K562 (cell line): ENCODE results near the gene MDFIC2. TPM values are rescaled to one million over a fixed set of nuclear protein-coding genes. Genes with fewer than 3 reads are reported as not detected.
A peak's percentile ranks its signal among the peaks of the same experiment; 100 is the strongest.

Source experiments
- ATAC-seq: fragments of 200-7000 bp; cut with Tn5 transposase; 3 replicates; pipeline ENCODE4 v1.9.1; 2020; ENCODE audit warnings: moderate library complexity
- BruUV-seq: library from RNA; stranded (reverse); fragments of 400-500 nt; replicated peaks from 2 replicates; lab custom pipeline; 2021; lab: Mats Ljungman, UMichigan
- CTCF ChIA-PET: fragments of 300-600 bp; formaldehyde crosslinking; extraction: SDS; loops from one replicate; lab custom pipeline; 2021; ENCODE audit warnings: low intra/inter-chr PET ratio; lab: Yijun Ruan, JAX
- POLR2A ChIA-PET: fragments of 300-600, 350-650 bp; sonication (Branson Sonifier 250); formaldehyde crosslinking; extraction: SDS; loops from one replicate; lab custom pipeline; 2021; ENCODE audit warnings: antibody characterized with exemption, inconsistent platforms; lab: Yijun Ruan, JAX
- DNase-seq, 4 experiments: peaks; one replicate each; pipeline versions ENCODE4 v3.0.0 to v3.0.0-alpha.2; 2011 to 2018; ENCODE audit warnings: low spot score in 3 of 4, mixed read lengths in 3 of 4; ENCODE audit errors: extremely low read depth in 1 of 4
- FAIRE-seq: peaks from 2 replicates; lab custom pipeline; 2011; peaks lifted over from hg19 to GRCh38; lab: Jason Lieb, UNC
- H2AFZ ChIP-seq: 2 replicates; pipeline ENCODE4 v1.6.0; 2011; ENCODE audit warnings: low read depth, low read length, control low read depth, inconsistent platforms
- H3K27ac ChIP-seq: fragments of 200-600 bp; 3 replicates; pipeline ENCODE4 v1.8.0; 2011; ENCODE audit warnings: low read depth, mild to moderate bottlenecking, control low read depth, inconsistent platforms, low read length, moderate library complexity, mixed read lengths; ENCODE audit errors: extremely low read depth
- H3K27me3 ChIP-seq, 2 experiments: fragments of 300-600 bp in 1 of 2; 2 replicates in 1 of 2; 3 replicates in 1 of 2; pipeline versions ENCODE4 v1.6.0 to v1.8.0; 2011; ENCODE audit warnings: inconsistent platforms in 2 of 2, low read length in 2 of 2, mild to moderate bottlenecking in 1 of 2, mixed read lengths in 1 of 2, moderate library complexity in 1 of 2; ENCODE audit not compliant: control insufficient read depth in 2 of 2, insufficient read depth in 2 of 2
- H3K36me3 ChIP-seq: fragments of 300-600 bp; 3 replicates; pipeline ENCODE4 v1.8.0; 2011; ENCODE audit warnings: mild to moderate bottlenecking, low read length, inconsistent platforms; ENCODE audit not compliant: control insufficient read depth, insufficient read depth
- H3K4me1 ChIP-seq, 2 experiments: fragments of 200-600 bp in 1 of 2; replicated peaks in 1 of 2; 2 replicates in 1 of 2; 3 replicates in 1 of 2; pipeline versions ENCODE4 v1.5.1 to v1.8.0; 2011; ENCODE audit warnings: inconsistent platforms in 2 of 2, low read length in 2 of 2, mild to moderate bottlenecking in 1 of 2, mixed read lengths in 1 of 2, moderate library complexity in 1 of 2; ENCODE audit not compliant: control insufficient read depth in 2 of 2, insufficient read depth in 2 of 2
- H3K4me2 ChIP-seq: 2 replicates; pipeline ENCODE4 v1.6.1; 2011; ENCODE audit warnings: low read length, control low read depth, inconsistent platforms, mixed read lengths; ENCODE audit not compliant: insufficient read depth
- H3K4me3 ChIP-seq: fragments of 200-600 bp; sonication (generic), shearing (Covaris generic); 2 replicates; pipeline ENCODE4 v1.5.1; 2016; ENCODE audit warnings: control low read depth, inconsistent platforms
- H3K79me2 ChIP-seq: fragments of 200-600 bp; 3 replicates; pipeline ENCODE4 v1.8.0; 2011; ENCODE audit warnings: low read length, inconsistent platforms; ENCODE audit not compliant: control insufficient read depth, insufficient read depth
- H3K9ac ChIP-seq, 2 experiments: 2 replicates each; pipeline versions ENCODE4 v1.6.0 to v1.6.1; 2011; ENCODE audit warnings: low read depth in 2 of 2, low read length in 2 of 2, control low read depth in 1 of 2, inconsistent platforms in 1 of 2, mild to moderate bottlenecking in 1 of 2, mixed read lengths in 1 of 2; ENCODE audit not compliant: insufficient read depth in 1 of 2
- H3K9me1 ChIP-seq: one replicate; pipeline ENCODE4 v1.6.0; 2011; ENCODE audit warnings: inconsistent platforms, mild to moderate bottlenecking, low read length, moderate library complexity; ENCODE audit not compliant: control insufficient read depth, insufficient read depth
- H3K9me3 ChIP-seq: replicated peaks from 2 replicates; pipeline ENCODE4 v1.5.1; 2011; ENCODE audit warnings: low read depth, low read length, inconsistent platforms; ENCODE audit not compliant: control insufficient read depth, insufficient read depth
- H4K20me1 ChIP-seq: replicated peaks from 2 replicates; pipeline ENCODE4 v1.6.1; 2011; ENCODE audit warnings: low read length, inconsistent platforms, mixed read lengths; ENCODE audit not compliant: control insufficient read depth, insufficient read depth
- CTCF ChIP-seq, 3 experiments: IDR thresholded peaks in 2 of 3; conservative IDR thresholded peaks in 1 of 3; 2 replicates each; pipeline ENCODE4 v1.5.1; 2011 to 2012; ENCODE audit warnings: low read length in 3 of 3, mild to moderate bottlenecking in 3 of 3, control low read depth in 2 of 3, improper control_type of control experiment in 1 of 3, inconsistent platforms in 1 of 3, low read depth in 1 of 3, mixed read lengths in 1 of 3, moderate library complexity in 1 of 3; ENCODE audit not compliant: insufficient read depth in 2 of 3
- MLX ChIP-seq, 2 experiments: fragments of 450-650 bp in 1 of 2; sonication (generic) in 1 of 2; formaldehyde crosslinking; conservative IDR thresholded peaks; 2 replicates each; pipeline versions ENCODE4 v1.4.0 to v1.8.1; 2020 to 2022; ENCODE audit warnings: mild to moderate bottlenecking in 1 of 2, missing genetic modification reagents in 1 of 2
- RAD21 ChIP-seq, 2 experiments: fragments of 250-450 bp in 1 of 2; fragments of 450-650 bp in 1 of 2; sonication (Bioruptor Pico) in 1 of 2; formaldehyde crosslinking in 1 of 2; IDR thresholded peaks in 1 of 2; conservative IDR thresholded peaks in 1 of 2; 2 replicates each; pipeline versions ENCODE4 v1.4.0 to v1.8.0; 2020 to 2022; ENCODE audit warnings: mild to moderate bottlenecking in 2 of 2, moderate library complexity in 1 of 2
- SMC3 ChIP-seq: conservative IDR thresholded peaks from 2 replicates; pipeline ENCODE4 v1.6.1; 2011; ENCODE audit warnings: low read depth, low read length, improper control_type of control experiment; ENCODE audit not compliant: insufficient read depth
- TCF15 ChIP-seq: fragments of 250-450 bp; sonication (Bioruptor Pico); IDR thresholded peaks from 2 replicates; pipeline ENCODE4 v1.8.0; 2022; ENCODE audit warnings: moderate library complexity, mild to moderate bottlenecking, inconsistent platforms
- ZC3H11A ChIP-seq: IDR thresholded peaks from 2 replicates; pipeline ENCODE4 v1.6.1; 2012; ENCODE audit warnings: low read depth, low read length, improper control_type of control experiment
- ZNF282 ChIP-seq: sonication (generic); formaldehyde crosslinking; IDR thresholded peaks from 2 replicates; pipeline ENCODE4 v1.8.1; 2023; ENCODE audit warnings: missing genetic modification reagents
- WGBS: fragments of 100-300 bp; shearing (Covaris generic); methylation state at CpG from one replicate; pipeline ENCODE4 v1.1.6; 2016; ENCODE audit warnings: low coverage, mixed read lengths; ENCODE audit not compliant: insufficient coverage; ENCODE audit errors: missing lambda C conversion rate; 5-methylcytosine and 5-hydroxymethylcytosine counted together
- in situ Hi-C: fragments of 300-500 bp; cut with MboI; formaldehyde crosslinking; loops from 4 replicates; pipeline ENCODE4 v1.15.0; 2018; ENCODE audit warnings: inconsistent platforms, mixed read lengths
- intact Hi-C: fragments of 100-400 bp; cut with micrococcal nuclease; formaldehyde crosslinking; loops from 2 replicates; pipeline ENCODE4 v1.14.2; 2022
- polyA plus RNA-seq, 8 experiments: library from polyadenylated mRNA; depleted of rRNA in 4 of 8; stranded (reverse) in 5 of 8; unstranded in 3 of 8; fragments of >200 nt; fragmentation: Nextera tagmentation in 2 of 8; fragmentation: Illumina TruSeq in 1 of 8; extraction: Ambion mirVana in 2 of 8; extraction: Trizol in 1 of 8; gene quantifications; 2 replicates each; pipeline versions ENCODE4 v1.2.1 to v1.2.3, GENCODE V29; 2011 to 2014; ENCODE audit warnings: inconsistent platforms in 1 of 8, missing spikeins in 1 of 8
- total RNA-seq, 7 experiments: library from RNA; depleted of rRNA in 6 of 7; stranded (reverse); fragments of >200 nt in 6 of 7; fragmentation: Illumina TruSeq in 2 of 7; extraction: Trizol in 2 of 7; gene quantifications; 2 replicates each; pipeline versions ENCODE4 v1.2.1 to v1.2.3, GENCODE V29; 2011 to 2021; ENCODE audit warnings: low replicate concordance in 1 of 7

Gene MDFIC2
- total and polyA plus RNA-seq, 9 of the 15 experiments (the other 6 are each of a cell fraction or from before 2014, with no cell fraction given), result not detected

GRCh38 chr3:70359711-70360110, 47.3 kb upstream of the MDFIC2 start (continued):
- TF ChIP-seq TCF15 (CRISPR knock-in tag) (no peak), ZC3H11A (no peak)

GRCh38 chr3:70358978-70359580, 46.6 kb upstream of the MDFIC2 start:
- DNase-seq (peak in 2 of 4 experiments; percentile 4 to 10), ATAC-seq (no peak), FAIRE-seq (no peak)
- Histone ChIP-seq H3K27ac (no peak overlapping the region), H3K36me3 (no peaks in the 10 kb centered on the region), H3K9me3 (no peaks in the 10 kb centered on the region), H3K79me2 (no peaks in the 10 kb centered on the region), H3K27me3 (no peaks in the 10 kb centered on the region), H3K9me1 (no peaks in the 10 kb centered on the region), H3K4me1 (no peaks in the 10 kb centered on the region), H4K20me1 (no peaks in the 10 kb centered on the region), H3K4me3 (no peak overlapping the region), H3K4me2 (no peak overlapping the region), H3K9ac (no peak overlapping the region), H2AFZ (no peak overlapping the region)
- in situ Hi-C loops, result no loop called here
- ChIA-PET POLR2A (no interaction called here), CTCF (no interaction called here)
- intact Hi-C loops, result loop anchor here (1.0 to 5.0 kb wide), 2 partner anchors 239 to 297 kb away; no protein-coding TSS in a partner anchor
- no TSS peak for BruUV-seq
- 2% methylated on average over 3 of the region's 3 CpGs for WGBS
- TF ChIP-seq CTCF (IDR thresholded peaks at IDR 0.05 in 2 of 3, conservative IDR thresholded peaks at IDR 0.05 in 1 of 3; ENCODE audit: insufficient read depth in 2 of 3, low read depth in 1 of 3, low read length in 3 of 3) (peak; percentile 32 to 54 (median 43); a peak in 4 of 6 replicates), SMC3 (0 out of 2 replicates have a peak, but pooled peaks have one; percentile 6), ZNF282 (CRISPR knock-in tag) (no peak), MLX (CRISPR knock-in tag; conservative IDR thresholded peaks at IDR 0.05) (no peak), RAD21 (CRISPR knock-in tag; conservative IDR thresholded peaks at IDR 0.05 in 1 of 2, IDR thresholded peaks at IDR 0.05 in 1 of 2) (peak in 1 of 2 experiments; percentile 46; a peak in 3 of 4 replicates)
